Muscle of leg (tissue), 11 donors: ENCODE measurements around the gene YRDC. TPM values are rescaled to one million over a fixed set of nuclear protein-coding genes. Genes with fewer than 3 reads are reported as not detected.
"Not testable (repeated sequence)": the region's sequence is repeated elsewhere in the genome, so short reads cannot be mapped to it uniquely, and the experiment has no call there.

Source experiments
- DNase-seq: peaks from one replicate; pipeline ENCODE4 v3.0.0; 2013
- H3K27ac ChIP-seq: one replicate; pipeline ENCODE4 v1.5.1; 2013; ENCODE audit warnings: mild to moderate bottlenecking, low read length, control low read depth
- H3K27me3 ChIP-seq: one replicate; pipeline ENCODE4 v1.6.1; 2013; ENCODE audit warnings: low read length; ENCODE audit not compliant: control insufficient read depth, insufficient read depth
- H3K36me3 ChIP-seq: one replicate; pipeline ENCODE4 v1.6.1; 2013; ENCODE audit warnings: low read length; ENCODE audit not compliant: control insufficient read depth, insufficient read depth
- H3K4me1 ChIP-seq: one replicate; pipeline ENCODE4 v1.6.1; 2013; ENCODE audit warnings: low read length; ENCODE audit not compliant: control insufficient read depth, insufficient read depth
- H3K4me3 ChIP-seq: one replicate; pipeline ENCODE4 v1.5.1; 2013; ENCODE audit warnings: low read length, control low read depth
- H3K9me3 ChIP-seq: replicated peaks from 2 replicates; pipeline ENCODE4 v1.6.1; 2013; ENCODE audit warnings: low read depth, low read length; ENCODE audit not compliant: control insufficient read depth
- WGBS: methylation state at CpG from one replicate; pipeline ENCODE4 v1.1.5; 2013; ENCODE audit warnings: missing lambda C conversion rate; ENCODE audit not compliant: insufficient coverage; 5-methylcytosine and 5-hydroxymethylcytosine counted together
- polyA plus RNA-seq, 8 donors: library from polyadenylated mRNA; unstranded; fragments of 120-200 nt; gene quantifications; one replicate each; pipeline versions ENCODE4 v1.2.1 to v1.2.3, GENCODE V29; 2013; ENCODE audit warnings: inconsistent platforms in 1 of 8, low replicate concordance in 1 of 8; ENCODE audit not compliant: insufficient read length in 8 of 8, insufficient read depth in 1 of 8
- total RNA-seq: library from RNA; stranded (reverse); fragments of 120-200 nt; gene quantifications from one replicate; pipeline ENCODE4 v1.2.4, GENCODE V29; 2013

YRDC gene
- total and polyA plus RNA-seq, 9 donors = 6.3 to 9.6 (median 7.2) TPM

- no peak overlapping the region for H3K4me3 ChIP-seq
- H3K36me3 ChIP-seq = no peaks in the 10 kb centered on the region
- DNase-seq = no peak
- H3K4me1 ChIP-seq = no peaks in the 10 kb centered on the region
- WGBS = 64% methylated on average over 3 of the region's 4 CpGs
- H3K27me3 ChIP-seq = peaks cover 4% of the 10 kb centered on the region
- no peaks in the 10 kb centered on the region for H3K9me3 ChIP-seq
- no peak overlapping the region for H3K27ac ChIP-seq
Measured at GRCh38 chr1:37776946-37777516, 31.0 kb downstream of the YRDC start.

DNA sequence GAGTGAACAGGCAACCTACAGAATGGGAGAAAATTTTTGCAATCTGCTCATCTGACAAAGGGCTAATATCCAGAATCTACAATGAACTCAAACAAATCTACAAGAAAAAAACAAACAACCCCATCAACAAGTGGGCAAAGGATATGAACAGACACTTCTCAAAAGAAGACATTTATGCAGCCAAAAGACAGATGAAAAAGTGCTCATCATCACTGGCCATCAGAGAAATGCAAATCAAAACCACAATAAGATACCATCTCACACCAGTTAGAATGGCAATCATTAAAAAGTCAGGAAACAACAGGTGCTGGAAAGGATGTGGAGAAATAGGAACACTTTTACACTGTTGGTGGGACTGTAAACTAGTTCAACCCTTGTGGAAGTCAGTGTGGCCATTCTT, 36.6 kb downstream of the YRDC start:
- H3K27ac ChIP-seq, H3K9me3 ChIP-seq, H3K27me3 ChIP-seq, H3K4me1 ChIP-seq, H3K36me3 ChIP-seq, DNase-seq, H3K4me3 ChIP-seq: not testable (repeated sequence)

DNA sequence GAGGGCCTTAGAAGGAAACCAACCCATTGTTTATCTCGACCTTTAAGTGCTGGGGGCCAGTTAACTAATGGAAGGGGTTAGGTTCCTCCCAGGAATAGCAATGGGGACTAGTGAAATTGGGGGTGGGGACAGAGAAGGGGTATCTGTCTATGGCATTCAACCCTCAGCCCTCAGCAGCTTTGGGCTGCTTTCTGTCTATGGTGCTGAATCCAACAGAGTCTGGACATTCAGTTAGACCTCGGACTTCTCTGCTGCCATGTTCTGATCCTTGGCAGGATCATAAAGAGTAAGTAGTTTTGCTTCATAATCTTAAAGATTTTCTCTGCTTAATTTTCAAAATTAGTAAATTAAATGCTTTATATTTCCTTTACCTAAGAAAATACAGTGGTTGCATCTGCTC, 40.5 kb downstream of the YRDC start:
- Histone ChIP-seq H3K27ac (no peak overlapping the region), H3K36me3 (no peaks in the 10 kb centered on the region), H3K27me3 (peaks cover 43% of the 10 kb centered on the region), H3K4me1 (no peaks in the 10 kb centered on the region), H3K4me3 (no peak overlapping the region), H3K9me3 (no peaks in the 10 kb centered on the region)
- DNase-seq = no peak
- WGBS = no CpG with 5 or more reads among the region's 2 CpGs

GRCh38 chr1:37765916-37766664, 41.9 kb downstream of the YRDC start:
- 7% methylated on average over 19 of the region's 27 CpGs for WGBS
- H3K27me3 ChIP-seq = peaks cover 53% of the 10 kb centered on the region
- no peaks in the 10 kb centered on the region for H3K36me3 ChIP-seq
- no peak overlapping the region for H3K4me3 ChIP-seq
- H3K4me1 ChIP-seq = no peaks in the 10 kb centered on the region
- DNase-seq = no peak
- no peaks in the 10 kb centered on the region for H3K9me3 ChIP-seq
- H3K27ac ChIP-seq = no peak overlapping the region

GRCh38 chr1:37764888-37765441, 43.0 kb downstream of the YRDC start, which contains the start of gene EPHA10:
Gene EPHA10, minus strand, starts transcription at chr1:37765120. Its CDS starts 54 bp downstream, at chr1:37765066.
- Histone ChIP-seq H3K27ac (no peak within 1 kb of the TSS), H3K4me1 (no peaks in the 10 kb centered on the region), H3K36me3 (no peaks in the 10 kb centered on the region), H3K9me3 (no peaks in the 10 kb centered on the region), H3K4me3 (no peak within 1 kb of the TSS), H3K27me3 (peaks cover 56% of the 10 kb centered on the region)
- DNase-seq = no peak
- under 1% methylated on average over 23 of the region's 33 CpGs for WGBS

GRCh38 chr1:37764414-37764825, 43.6 kb downstream of the YRDC start:
- DNase-seq = peak; percentile 61
- WGBS = 2% methylated on average over 29 of the region's 29 CpGs
- no peak overlapping the region for H3K27ac ChIP-seq
- H3K9me3 ChIP-seq = no peaks in the 10 kb centered on the region
- no peaks in the 10 kb centered on the region for H3K4me1 ChIP-seq
- no peaks in the 10 kb centered on the region for H3K36me3 ChIP-seq
- peaks cover 56% of the 10 kb centered on the region for H3K27me3 ChIP-seq
- H3K4me3 ChIP-seq = no peak overlapping the region

DNA sequence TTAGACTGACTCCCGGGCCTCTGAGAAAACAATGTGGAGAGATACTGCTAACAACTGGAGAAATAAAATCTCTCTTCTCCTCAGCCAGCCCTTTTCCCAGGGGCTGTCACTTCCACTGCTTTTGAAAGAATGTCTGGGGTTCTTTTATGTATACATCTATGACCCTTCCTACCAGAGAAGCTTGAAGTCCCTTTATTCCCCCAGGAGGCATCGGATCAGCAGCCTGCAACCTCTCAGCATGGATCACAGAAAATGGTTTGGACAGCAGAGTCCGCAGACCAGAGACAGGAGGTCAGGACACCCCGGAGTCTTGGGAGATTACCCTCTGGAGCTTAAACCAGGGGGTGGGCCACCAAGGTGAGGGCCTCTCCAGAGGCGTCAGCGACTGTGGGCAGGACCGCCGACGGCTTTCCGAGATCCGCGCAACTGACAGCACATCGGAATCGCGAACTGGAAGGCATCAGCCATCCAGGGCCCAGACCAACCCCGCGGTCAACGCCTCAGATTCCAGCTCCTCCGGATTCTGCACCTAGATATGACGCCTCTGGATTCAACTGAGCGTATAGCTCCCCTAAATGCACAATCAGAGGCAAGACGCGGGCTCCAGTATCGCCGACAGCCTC, 44.1 kb downstream of the YRDC start:
- Histone ChIP-seq H3K36me3 (no peaks in the 10 kb centered on the region), H3K4me3 (no peak overlapping the region), H3K4me1 (no peaks in the 10 kb centered on the region), H3K9me3 (no peaks in the 10 kb centered on the region), H3K27me3 (peaks cover 56% of the 10 kb centered on the region), H3K27ac (no peak overlapping the region)
- DNase-seq = no peak
- WGBS = 18% methylated on average over 23 of the region's 25 CpGs

- Histone ChIP-seq H3K27ac (no peak overlapping the region), H3K9me3 (no peaks in the 10 kb centered on the region), H3K4me1 (no peaks in the 10 kb centered on the region), H3K27me3 (peaks cover 56% of the 10 kb centered on the region), H3K4me3 (no peak overlapping the region), H3K36me3 (no peaks in the 10 kb centered on the region)
- no CpG with 5 or more reads among the region's 2 CpGs for WGBS
- DNase-seq = no peak
Measured at GRCh38 chr1:37762516-37762915, 45.5 kb downstream of the YRDC start.

GRCh38 chr1:37761416-37762095, 46.5 kb downstream of the YRDC start:
- WGBS = 44% methylated on average over 66 of the region's 68 CpGs
- no peak for DNase-seq
- H3K9me3 ChIP-seq = no peaks in the 10 kb centered on the region
- no peaks in the 10 kb centered on the region for H3K4me1 ChIP-seq
- peaks cover 51% of the 10 kb centered on the region for H3K27me3 ChIP-seq
- no peaks in the 10 kb centered on the region for H3K36me3 ChIP-seq
- H3K27ac ChIP-seq = no peak overlapping the region
- no peak overlapping the region for H3K4me3 ChIP-seq

DNA sequence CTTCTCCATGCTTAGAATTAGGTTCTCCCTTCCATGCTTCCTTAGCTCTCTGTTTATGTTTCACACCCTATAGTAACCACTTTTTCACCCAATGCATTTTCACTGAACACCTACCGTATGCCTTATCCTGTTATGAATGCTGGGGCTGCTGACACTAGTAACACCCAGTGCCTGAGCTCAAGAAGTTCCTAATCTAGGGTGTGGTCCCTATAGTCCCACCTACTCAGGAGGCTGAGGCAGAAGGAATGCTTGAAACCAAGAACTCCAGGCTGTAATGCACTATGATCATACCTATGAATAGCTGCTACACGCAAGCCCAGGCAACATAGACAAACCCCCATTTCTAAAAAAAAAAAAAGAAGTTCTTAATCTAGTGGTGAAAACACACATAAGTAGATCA, 48.6 kb downstream of the YRDC start:
- no CpG with 5 or more reads among the region's 2 CpGs for WGBS
- no peak overlapping the region for H3K4me3 ChIP-seq
- no peaks in the 10 kb centered on the region for H3K36me3 ChIP-seq
- H3K4me1 ChIP-seq = no peaks in the 10 kb centered on the region
- H3K27ac ChIP-seq = no peak overlapping the region
- DNase-seq = no peak
- H3K9me3 ChIP-seq = no peaks in the 10 kb centered on the region
- H3K27me3 ChIP-seq = peaks cover 51% of the 10 kb centered on the region
